GM19351 (cell line): ENCODE results near the gene VWDE.

Experiments
- ATAC-seq: cut with Tn5 transposase; IDR thresholded peaks from one replicate; pipeline ENCODE4 v1.9.1; 2021; ENCODE audit warnings: mild to moderate bottlenecking, moderate library complexity; ENCODE audit not compliant: unreplicated experiment

VWDE gene

DNA sequence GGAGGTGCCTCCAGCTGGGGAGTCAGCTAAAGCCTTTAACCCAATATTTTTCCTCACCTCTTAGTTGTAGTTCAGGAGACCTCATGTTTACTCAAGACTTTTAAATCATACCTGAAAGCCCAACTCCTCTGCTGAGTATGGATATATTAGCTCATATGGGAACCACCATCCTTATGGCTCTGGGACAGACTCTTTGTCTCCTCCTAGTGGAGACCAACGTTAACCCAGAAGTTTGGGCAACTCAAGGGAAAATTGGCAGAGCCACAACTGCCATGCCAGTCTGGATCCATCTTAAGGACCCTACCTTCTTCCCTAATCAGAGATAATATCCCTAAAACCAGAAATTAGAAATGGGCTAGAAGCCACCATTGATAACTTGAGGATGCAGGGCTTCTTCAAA is 111.8 kb downstream of the VWDE start:
- peak; percentile 56 for ATAC-seq

DNA sequence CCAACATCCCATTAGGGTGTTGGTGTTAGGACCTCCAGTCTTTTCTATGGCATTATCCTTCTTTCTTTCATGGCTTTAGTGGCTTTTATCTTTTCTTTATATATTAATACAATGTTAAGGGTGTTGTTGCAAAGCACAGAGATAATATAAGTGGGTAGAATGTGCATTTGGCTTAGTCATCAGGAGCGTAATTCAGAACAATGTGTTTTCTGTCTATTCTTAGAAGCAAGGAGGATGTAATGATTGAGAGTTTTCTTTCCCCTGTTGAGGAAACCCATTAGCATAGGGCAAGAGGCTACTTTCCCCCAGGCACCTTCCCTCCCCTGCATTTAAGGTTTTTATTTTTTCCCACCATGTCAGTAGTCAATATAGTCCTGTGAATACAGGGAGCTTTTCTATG is 112.9 kb downstream of the VWDE start:
- ATAC-seq: no peak

DNA sequence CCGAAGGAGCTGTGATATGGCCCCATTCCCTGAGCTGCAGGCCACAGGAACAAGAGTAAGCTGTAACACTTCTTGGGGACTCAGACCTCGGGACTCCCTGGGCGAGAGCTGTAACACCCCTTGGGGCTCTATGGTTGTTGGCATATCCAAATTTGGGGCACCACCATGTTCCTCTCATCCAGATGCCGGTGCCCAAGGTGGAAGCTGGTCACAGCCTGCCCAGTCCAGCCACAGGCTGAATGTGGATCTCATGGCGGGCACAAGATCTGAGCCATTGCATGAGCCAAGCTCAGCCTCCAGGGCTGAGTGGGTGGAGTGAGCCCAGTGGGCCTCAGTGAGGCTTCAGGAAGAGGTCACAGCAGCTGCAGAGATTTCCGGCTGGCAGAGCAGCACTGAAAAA is 113.7 kb downstream of the VWDE start:
- no peak for ATAC-seq

DNA sequence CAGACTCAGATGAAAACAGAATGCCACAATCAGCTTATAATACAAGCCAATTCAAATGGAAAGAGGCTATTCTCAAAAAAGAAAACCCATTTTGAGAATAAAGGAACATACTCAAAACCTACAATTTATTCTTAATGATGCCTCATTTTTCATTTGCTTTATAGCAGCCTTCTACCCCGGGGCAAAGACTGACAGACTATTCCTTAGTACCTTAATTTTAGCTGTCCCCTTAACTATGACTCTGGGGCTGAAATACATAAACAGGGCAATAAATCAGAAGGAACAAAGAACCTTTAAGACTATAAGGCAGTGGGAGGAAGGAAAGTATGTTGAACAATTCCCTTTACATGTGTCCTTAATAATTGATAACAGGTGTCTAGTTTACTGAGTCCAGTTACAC is 115.8 kb downstream of the VWDE start:
- ATAC-seq: no peak

DNA sequence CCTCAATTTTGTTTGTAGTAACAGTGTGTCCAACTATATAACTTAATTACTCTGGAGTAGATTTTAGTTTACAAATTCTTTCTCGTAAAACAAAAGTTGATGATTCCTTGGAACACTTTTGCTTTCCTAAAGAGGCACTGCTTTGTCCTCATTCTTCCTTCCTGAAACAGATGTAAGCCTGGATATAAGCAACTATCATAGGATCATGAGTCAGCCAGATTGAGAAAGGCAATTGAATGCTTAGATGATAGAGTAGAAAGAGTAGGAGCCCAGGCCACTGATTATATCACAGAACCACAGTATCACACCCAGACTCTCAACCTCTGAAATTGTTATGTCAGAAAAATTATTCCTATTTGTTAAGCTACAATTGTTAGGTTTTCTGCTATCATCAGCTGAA is 122.6 kb downstream of the VWDE start:
- ATAC-seq: no peak
